ENCODE measurements around the gene TEX2.

GRCh38 chr17:64273006-64273405 is 9.9 kb upstream of the TEX2 start:
- TF ChIP-seq CTCF (conservative IDR thresholded peaks at IDR 0.05 in 1 of 2, IDR thresholded peaks at IDR 0.05 in 1 of 2; ENCODE audit: extremely low read depth in 1 of 2, insufficient read depth in 1 of 2, low read depth in 1 of 2, low read length in 2 of 2) = no peak
- no peak for TF ChIP-seq EZH2 (IDR thresholded peaks at IDR 0.05; ENCODE audit: borderline replicate concordance, low read length)

Data from mammary epithelial cell (primary cell).